IPS-NIHi7 (cell line): ENCODE measurements around the gene RFX8.
"Not testable (repeated sequence)": the region's sequence is repeated elsewhere in the genome, so short reads cannot be mapped to it uniquely, and the experiment has no call there.

Experiments
- DNase-seq: peaks from one replicate; pipeline ENCODE4 v3.0.0; 2012; ENCODE audit warnings: mixed read lengths; ENCODE audit errors: extremely low spot score

Gene RFX8

DNA sequence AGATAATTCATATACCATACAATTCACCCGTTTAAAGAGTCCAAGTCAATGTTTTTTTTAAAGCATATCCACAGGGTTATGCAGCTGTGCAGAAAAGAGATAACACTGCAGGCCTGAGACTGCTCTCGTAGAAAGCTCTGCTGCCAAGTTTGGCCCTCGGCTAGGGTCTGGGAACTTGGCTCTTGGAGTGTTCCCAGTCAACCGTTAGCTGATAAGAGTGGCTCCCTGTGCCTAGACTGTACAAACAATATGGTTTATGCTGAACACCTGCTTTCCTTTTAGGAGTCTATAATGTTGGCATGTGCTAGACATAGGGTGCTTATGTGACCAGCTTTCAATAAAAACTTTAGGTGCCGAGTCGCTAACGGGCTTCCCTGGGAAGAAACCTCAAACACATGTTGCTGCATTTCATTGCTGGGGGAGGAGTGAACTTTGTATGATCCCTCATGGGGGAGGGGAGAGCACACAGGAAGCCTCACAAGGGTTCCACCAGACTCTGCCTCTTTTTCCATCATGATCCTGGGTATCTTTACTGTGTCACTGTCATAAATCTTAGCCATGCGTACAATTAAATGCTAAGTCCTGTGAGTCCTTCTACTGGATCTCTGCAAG is 34.7 kb downstream of the RFX8 start:
- no peak for DNase-seq

- DNase-seq: no peak
These were observed 35.2 kb downstream of the RFX8 start for GRCh38 chr2:101439716-101440115.

GRCh38 chr2:101438555-101438954 is 36.4 kb downstream of the RFX8 start:
- DNase-seq: not testable (repeated sequence)

DNA sequence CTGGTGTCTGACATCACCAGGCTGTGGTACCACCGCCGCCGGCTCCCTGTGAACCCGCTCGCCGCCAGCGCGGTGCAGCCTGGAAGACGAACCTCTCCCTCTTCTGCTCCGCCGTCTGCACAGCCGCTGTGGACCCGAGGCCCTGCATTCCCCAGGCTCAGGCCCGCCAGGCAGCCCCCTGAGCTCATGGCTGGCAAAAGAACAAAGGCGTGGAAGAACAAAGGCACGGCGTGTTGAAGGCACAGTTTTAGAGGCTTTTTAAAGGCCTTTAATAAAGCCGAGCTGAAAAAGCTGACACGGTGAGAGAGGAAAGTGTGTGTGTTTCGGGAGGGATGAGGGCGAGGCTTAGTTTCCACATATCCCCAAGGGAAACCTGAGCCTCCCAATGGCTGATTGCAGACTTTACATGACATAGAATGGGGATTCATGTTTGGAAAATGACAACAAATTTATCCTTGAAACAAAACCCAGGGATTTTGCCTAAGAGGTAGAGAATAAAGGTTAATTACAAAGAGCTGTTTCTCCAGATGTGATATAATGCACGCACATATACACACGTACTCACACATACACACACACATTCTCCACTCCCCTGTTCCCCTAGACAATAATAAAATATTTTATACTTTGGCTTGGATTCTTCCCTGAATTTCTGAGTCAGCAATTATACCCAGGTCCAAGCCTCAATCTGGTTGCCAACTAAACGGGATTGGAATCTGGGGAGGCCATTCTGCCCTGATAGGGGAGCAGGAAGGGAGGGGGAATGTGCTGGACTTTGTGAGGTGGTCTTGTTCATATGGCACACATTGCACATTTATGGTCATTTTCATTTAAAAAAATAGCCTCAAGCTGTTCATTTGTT is 39.7 kb downstream of the RFX8 start:
- peak; percentile 67 for DNase-seq

- DNase-seq: no peak
These were observed 41.4 kb downstream of the RFX8 start for GRCh38 chr2:101433465-101433864.

GRCh38 chr2:101432411-101433181 is 42.3 kb downstream of the RFX8 start:
- DNase-seq: no peak

GRCh38 chr2:101431486-101431885 is 43.4 kb downstream of the RFX8 start:
- DNase-seq: no peak

DNA sequence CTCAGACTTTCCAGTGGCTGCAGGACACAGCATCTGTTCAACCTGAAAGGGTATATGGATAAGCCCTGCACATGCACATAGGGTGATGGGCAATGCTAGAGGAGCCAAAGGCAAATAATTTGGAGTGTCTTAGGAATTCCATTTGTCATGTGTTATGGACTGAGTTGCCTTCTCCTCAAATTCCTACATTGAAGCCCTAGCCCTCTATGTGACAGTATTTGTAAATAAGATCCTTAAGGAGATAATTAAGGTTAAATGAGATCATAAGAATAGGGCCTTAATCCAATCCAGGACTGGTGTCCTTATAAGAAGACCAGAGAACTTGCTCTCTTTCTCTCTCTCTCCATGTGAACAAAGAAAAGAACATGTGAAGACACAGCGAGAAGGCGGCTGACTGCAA is 44.8 kb downstream of the RFX8 start:
- no peak for DNase-seq

DNA sequence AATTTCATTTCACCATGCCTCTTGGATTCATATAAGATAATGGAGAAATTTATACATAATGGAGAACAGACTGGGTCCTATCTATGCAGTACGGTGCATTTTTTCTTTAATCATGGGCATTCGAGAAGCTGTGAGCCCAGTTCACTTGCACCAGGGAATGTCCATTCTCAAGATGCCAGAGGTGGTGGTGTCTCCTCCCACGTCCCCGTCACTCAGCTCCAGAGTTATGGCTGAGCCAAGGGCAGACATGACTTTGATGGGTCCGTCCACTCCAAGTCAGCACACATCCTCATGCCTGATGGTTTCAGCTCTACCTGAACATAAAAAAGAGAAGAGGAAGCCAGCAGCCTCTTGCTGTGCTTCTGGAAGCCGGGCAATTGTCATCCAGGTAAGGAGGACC is 45.5 kb downstream of the RFX8 start:
- DNase-seq: no peak

DNA sequence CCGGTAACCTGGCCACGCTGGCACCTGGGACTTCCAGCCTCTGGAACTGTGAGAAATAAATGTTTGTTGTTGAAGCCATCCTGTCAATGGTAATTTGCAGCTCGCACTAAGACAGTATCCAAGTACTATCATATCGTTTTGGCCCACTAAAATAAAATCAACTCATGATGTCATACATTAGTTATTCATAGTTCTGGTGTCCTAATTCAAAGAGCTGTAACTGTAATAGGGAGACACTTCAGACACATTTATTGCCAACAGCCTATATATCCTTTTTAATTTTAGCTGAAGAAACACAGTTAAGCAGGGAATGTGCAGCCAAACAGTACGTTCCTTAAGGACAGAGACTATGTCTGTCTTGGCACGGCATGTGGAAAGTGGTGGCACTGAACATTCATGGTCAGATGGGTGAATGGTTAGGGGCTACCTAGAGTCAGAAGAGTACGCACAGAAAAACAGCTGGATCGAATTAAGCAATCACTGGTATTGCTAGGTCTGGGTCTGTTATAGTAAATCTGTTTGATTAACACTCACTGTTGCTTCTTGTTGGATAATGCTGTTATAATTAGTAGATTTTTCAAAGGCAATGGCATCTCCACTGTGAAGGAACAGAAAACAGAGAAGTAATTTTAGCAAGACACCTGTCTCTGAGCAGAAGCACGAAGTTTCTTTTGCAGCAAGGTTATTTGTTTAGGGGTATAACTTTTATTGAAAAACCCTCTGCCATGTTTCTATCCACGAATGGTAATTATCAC is 46.3 kb downstream of the RFX8 start:
- no peak for DNase-seq

GRCh38 chr2:101427743-101428142 is 47.2 kb downstream of the RFX8 start:
- no peak for DNase-seq

GRCh38 chr2:101427240-101427639 is 47.7 kb downstream of the RFX8 start:
- DNase-seq: no peak

DNA sequence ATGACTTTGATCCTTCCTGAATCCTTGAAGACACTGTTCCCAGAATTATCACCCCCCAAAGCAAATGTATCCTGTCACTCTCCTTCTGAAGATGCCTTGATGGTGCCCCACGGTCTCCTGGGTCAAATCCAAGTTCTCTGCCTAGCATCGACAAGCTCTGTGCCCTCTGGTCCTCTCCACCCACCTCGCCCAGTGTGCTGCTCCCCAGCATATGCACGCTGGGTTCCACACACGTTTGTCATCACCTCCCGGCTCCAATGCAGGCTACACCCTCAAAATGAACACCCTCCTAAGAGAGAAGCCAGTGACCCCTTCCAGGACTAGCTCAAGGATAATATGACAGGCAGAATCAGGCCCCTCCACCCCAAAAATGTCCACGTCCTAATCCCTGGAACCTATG is 48.1 kb downstream of the RFX8 start:
- no peak for DNase-seq

GRCh38 chr2:101420623-101421022 is 54.3 kb downstream of the RFX8 start:
- DNase-seq: no peak

DNA sequence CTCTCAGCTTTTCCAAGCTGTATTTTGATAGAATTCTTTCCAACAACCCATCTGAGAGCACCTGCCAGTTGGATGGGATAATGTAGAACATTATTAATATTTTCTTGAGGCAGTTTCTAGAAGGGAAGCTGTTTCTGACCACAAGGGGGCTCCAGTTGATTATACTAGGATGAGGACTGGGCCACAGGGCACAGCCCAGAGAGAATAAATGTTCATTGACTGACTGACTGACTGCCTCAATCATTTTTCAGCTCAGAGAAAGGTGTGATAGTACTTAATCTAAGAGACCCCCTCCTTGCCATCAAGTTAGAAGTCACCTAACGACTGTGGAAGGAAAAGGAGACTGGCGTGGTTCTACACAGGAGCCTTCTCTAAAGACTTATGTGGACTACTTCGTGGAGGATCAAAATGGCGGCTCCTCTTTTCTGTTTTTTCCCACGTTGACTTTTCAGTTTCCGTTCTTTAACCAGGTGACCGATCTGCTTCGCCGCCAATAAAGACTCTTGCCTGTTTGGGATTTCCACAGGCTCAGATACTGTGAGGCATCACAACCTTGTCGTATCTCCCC is 55.7 kb downstream of the RFX8 start:
- DNase-seq: peak; percentile 73

- DNase-seq: no peak
These were observed 56.3 kb downstream of the RFX8 start for GRCh38 chr2:101418460-101419095.

- DNase-seq: no peak
These were observed 58.3 kb downstream of the RFX8 start for GRCh38 chr2:101416609-101417008.

- DNase-seq: no peak
These were observed 59.0 kb downstream of the RFX8 start for GRCh38 chr2:101415884-101416283.

DNA sequence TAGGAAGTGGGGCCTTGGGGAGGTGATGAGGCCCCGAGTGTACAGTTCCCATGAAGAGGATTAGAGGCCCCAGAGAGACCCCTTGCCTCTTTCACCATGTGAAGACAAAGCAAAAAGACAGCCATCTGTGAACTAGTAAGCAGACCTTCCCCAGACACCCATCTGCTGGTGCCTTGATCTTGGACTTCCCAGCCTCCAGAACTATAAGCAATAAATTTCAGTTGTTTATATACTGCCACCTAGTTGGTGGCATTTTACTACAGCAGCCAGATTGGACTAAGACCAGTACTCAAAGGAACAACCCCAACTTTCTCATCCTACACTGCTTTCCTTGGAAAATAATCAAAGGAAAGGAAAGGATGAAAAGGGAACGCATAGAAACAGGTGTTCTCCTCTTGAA is 59.7 kb downstream of the RFX8 start:
- no peak for DNase-seq

DNA sequence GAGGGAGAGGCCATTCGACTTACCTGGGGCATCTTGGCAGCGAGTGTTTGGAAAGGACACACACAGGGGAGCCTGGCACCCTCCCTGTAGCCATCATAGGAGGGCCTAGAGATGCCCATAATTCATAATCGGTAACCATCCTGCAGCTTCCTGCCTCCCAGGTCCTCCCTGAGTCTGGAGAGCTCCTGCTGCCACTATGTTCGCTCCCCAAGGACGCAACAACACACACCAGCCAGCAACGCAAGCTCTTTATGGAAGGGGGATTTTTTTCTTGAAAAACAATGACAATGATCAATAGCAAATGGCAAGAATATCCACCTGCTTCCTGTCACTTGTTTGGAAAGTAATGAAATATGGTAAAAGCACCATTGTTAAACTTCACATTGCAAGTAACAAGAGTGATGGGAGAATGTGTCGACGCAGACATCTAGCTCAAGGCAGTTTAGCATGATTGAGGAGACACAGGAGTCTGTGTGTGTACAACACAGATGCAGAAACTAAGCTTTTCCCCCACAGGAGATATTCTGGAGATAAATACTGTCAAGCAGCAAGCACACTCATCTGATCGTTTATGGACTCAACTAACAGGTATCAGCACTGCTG is 62.7 kb downstream of the RFX8 start:
- DNase-seq: no peak

- DNase-seq: no peak
These were observed 64.2 kb downstream of the RFX8 start for GRCh38 chr2:101410746-101411145.
